GM12878 (cell line): Measurements from ENCODE around the gene BPIFB4. TPM values are rescaled to one million over a fixed set of nuclear protein-coding genes. Genes with fewer than 3 reads are reported as not detected.

ENCODE experiments used
- ATAC-seq: fragments of 200-7000 bp; cut with Tn5 transposase; 3 replicates; pipeline ENCODE4 v1.9.1; 2020; ENCODE audit warnings: mild to moderate bottlenecking, moderate library complexity
- BruUV-seq: library from RNA; stranded (reverse); fragments of 400-500 nt; replicated peaks from 2 replicates; lab custom pipeline; 2021; lab: Mats Ljungman, UMichigan
- CTCF ChIA-PET: fragments of 300-600 bp; sonication (Branson Sonifier 250); formaldehyde crosslinking; extraction: SDS; loops from one replicate; lab custom pipeline; 2021; ENCODE audit warnings: inconsistent platforms; lab: Yijun Ruan, JAX
- POLR2A ChIA-PET: fragments of 350-600 bp; formaldehyde crosslinking; extraction: SDS; loops from one replicate; lab custom pipeline; 2021; ENCODE audit warnings: inconsistent platforms; lab: Charles Lee
- RAD21 ChIA-PET: fragments of 300-600 bp; sonication (Branson Sonifier 250); formaldehyde crosslinking; loops from one replicate; lab custom pipeline; 2023; ENCODE audit warnings: antibody characterized with exemption; ENCODE audit not compliant: unreplicated experiment; lab: Charles Lee
- SMC1A ChIA-PET: fragments of 300-600 bp; sonication (Branson Sonifier 250); formaldehyde crosslinking; loops from one replicate; lab custom pipeline; 2023; ENCODE audit not compliant: unreplicated experiment, uncharacterized antibody; lab: Charles Lee
- DNase-seq: peaks from one replicate; pipeline ENCODE4 v3.0.0-alpha.2; 2011; ENCODE audit warnings: low read depth, low spot score
- FAIRE-seq: peaks from 3 replicates; lab custom pipeline; 2011; peaks lifted over from hg19 to GRCh38; lab: Jason Lieb, UNC
- H2AFZ ChIP-seq: 2 replicates; pipeline ENCODE4 v1.6.0; 2011; ENCODE audit warnings: low read depth, low read length, control low read depth; ENCODE audit not compliant: control insufficient read depth
- H3K27ac ChIP-seq: 2 replicates; pipeline ENCODE4 v1.5.1; 2011; ENCODE audit warnings: control low read depth; ENCODE audit not compliant: control insufficient read depth, insufficient read depth
- H3K27me3 ChIP-seq, 2 experiments: replicated peaks in 1 of 2; 2 replicates each; pipeline versions ENCODE4 v1.6.0 to v1.6.1; 2011; ENCODE audit warnings: low read length in 1 of 2; ENCODE audit not compliant: control insufficient read depth in 2 of 2, insufficient read depth in 2 of 2
- H3K36me3 ChIP-seq, 2 experiments: 2 replicates each; pipeline ENCODE4 v1.5.1; 2011; ENCODE audit warnings: low read length in 1 of 2; ENCODE audit not compliant: control insufficient read depth in 2 of 2, insufficient read depth in 2 of 2
- H3K4me1 ChIP-seq: 2 replicates; pipeline ENCODE4 v1.6.1; 2011; ENCODE audit warnings: mild to moderate bottlenecking, low read length, moderate library complexity, mixed read lengths; ENCODE audit not compliant: control insufficient read depth, insufficient read depth
- H3K4me2 ChIP-seq: 2 replicates; pipeline ENCODE4 v1.6.0; 2011; ENCODE audit warnings: control low read depth; ENCODE audit not compliant: control insufficient read depth, insufficient read depth
- H3K4me3 ChIP-seq: fragments of 200-600 bp; sonication (generic); 2 replicates; pipeline ENCODE4 v1.5.1; 2016
- H3K79me2 ChIP-seq: 2 replicates; pipeline ENCODE4 v1.6.0; 2011; ENCODE audit warnings: low read length; ENCODE audit not compliant: control insufficient read depth, insufficient read depth
- H3K9ac ChIP-seq: 2 replicates; pipeline ENCODE4 v1.8.0; 2011; ENCODE audit warnings: low read length, control low read depth, mixed read lengths; ENCODE audit not compliant: control insufficient read depth, insufficient read depth
- H3K9me3 ChIP-seq: replicated peaks from 3 replicates; pipeline ENCODE4 v1.5.1; 2011; ENCODE audit warnings: mild to moderate bottlenecking, low read length; ENCODE audit not compliant: control insufficient read depth, insufficient read depth
- H4K20me1 ChIP-seq: 2 replicates; pipeline ENCODE4 v1.6.0; 2011; ENCODE audit not compliant: control insufficient read depth, insufficient read depth
- ASH2L ChIP-seq: fragments of 300-600, 200-600 bp; sonication (generic); IDR thresholded peaks from 2 replicates; pipeline ENCODE4 v1.6.1; 2017; ENCODE audit warnings: low read depth, mild to moderate bottlenecking, borderline replicate concordance
- ATF7 ChIP-seq: fragments of 450-650 bp; IDR thresholded peaks from 2 replicates; pipeline ENCODE4 v1.6.1; 2016; ENCODE audit warnings: low read depth, mild to moderate bottlenecking
- CTCF ChIP-seq, 3 experiments: IDR thresholded peaks in 2 of 3; conservative IDR thresholded peaks in 1 of 3; 2 replicates each; pipeline ENCODE4 v1.5.1; 2011; ENCODE audit warnings: low read depth in 3 of 3, low read length in 3 of 3, mild to moderate bottlenecking in 3 of 3, control low read depth in 2 of 3, moderate library complexity in 2 of 3, inconsistent platforms in 1 of 3, mixed read lengths in 1 of 3; ENCODE audit not compliant: control insufficient read depth in 2 of 3, insufficient read depth in 1 of 3; ENCODE audit errors: extremely low read depth in 1 of 3
- MAX ChIP-seq: IDR thresholded peaks from 2 replicates; pipeline ENCODE4 v1.6.1; 2012; ENCODE audit warnings: low read depth, low read length, improper control_type of control experiment
- MEF2A ChIP-seq: IDR thresholded peaks from 2 replicates; pipeline ENCODE4 v1.6.1; 2011; ENCODE audit warnings: low read depth, mild to moderate bottlenecking, low read length, moderate library complexity; ENCODE audit not compliant: insufficient read depth
- NFXL1 ChIP-seq: fragments of 450-650 bp; IDR thresholded peaks from 2 replicates; pipeline ENCODE4 v1.6.1; 2017; ENCODE audit warnings: antibody characterized with exemption, mild to moderate bottlenecking, borderline replicate concordance
- PBX3 ChIP-seq: IDR thresholded peaks from 2 replicates; pipeline ENCODE4 v1.6.1; 2011; ENCODE audit warnings: mild to moderate bottlenecking, low read depth, low read length, moderate library complexity; ENCODE audit not compliant: insufficient replicate concordance
- RAD21 ChIP-seq: IDR thresholded peaks from 2 replicates; pipeline ENCODE4 v1.6.1; 2011; ENCODE audit warnings: mild to moderate bottlenecking, low read depth, low read length, moderate library complexity; ENCODE audit not compliant: insufficient read depth
- SMC3 ChIP-seq: IDR thresholded peaks from 2 replicates; pipeline ENCODE4 v1.6.1; 2011; ENCODE audit warnings: low read length, improper control_type of control experiment, borderline replicate concordance
- SRF ChIP-seq, 2 experiments: IDR thresholded peaks; 2 replicates each; pipeline ENCODE4 v1.6.1; 2011; ENCODE audit warnings: low read depth in 2 of 2, low read length in 2 of 2, mild to moderate bottlenecking in 1 of 2, moderate library complexity in 1 of 2
- WRNIP1 ChIP-seq: IDR thresholded peaks from 2 replicates; pipeline ENCODE4 v1.6.1; 2011; ENCODE audit warnings: low read depth, low read length, improper control_type of control experiment, borderline replicate concordance
- YY1 ChIP-seq: IDR thresholded peaks from 2 replicates; pipeline ENCODE4 v1.6.1; 2011; ENCODE audit warnings: low read depth, mild to moderate bottlenecking, low read length
- ZBED1 ChIP-seq: IDR thresholded peaks from 2 replicates; pipeline ENCODE4 v1.6.1; 2016; ENCODE audit warnings: borderline replicate concordance
- WGBS: methylation state at CpG from one replicate; pipeline ENCODE4 v1.1.6; 2016; ENCODE audit warnings: low lambda C conversion rate; ENCODE audit not compliant: insufficient replicate concordance, insufficient coverage; ENCODE audit errors: missing lambda C conversion rate; 5-methylcytosine and 5-hydroxymethylcytosine counted together
- in situ Hi-C: fragments of 300-500 bp; cut with MboI; formaldehyde crosslinking; loops from 9 replicates; pipeline ENCODE4 v1.14.3; 2018; ENCODE audit warnings: mixed read lengths
- intact Hi-C: fragments of 100-400 bp; cut with micrococcal nuclease; formaldehyde crosslinking; loops from one replicate; pipeline ENCODE4 v1.14.2; 2022; ENCODE audit not compliant: unreplicated experiment
- polyA plus RNA-seq, 11 experiments: library from polyadenylated mRNA; depleted of rRNA in 4 of 11; unstranded in 6 of 11; stranded (reverse) in 5 of 11; fragments of >200 nt; fragmentation: Nextera tagmentation in 4 of 11; fragmentation: Illumina TruSeq in 1 of 11; extraction: Ambion mirVana in 4 of 11; extraction: Trizol in 1 of 11; gene quantifications; 1 replicate in 1 of 11; 2 replicates in 10 of 11; pipeline versions ENCODE4 v1.2.1 to v1.2.3, GENCODE V29; 2011 to 2016; ENCODE audit warnings: inconsistent platforms in 2 of 11, missing spikeins in 2 of 11, low read depth in 1 of 11
- total RNA-seq, 4 experiments: library from RNA; depleted of rRNA in 3 of 4; stranded (reverse); fragments of >200 nt in 3 of 4; fragmentation: Illumina TruSeq in 1 of 4; extraction: Trizol in 1 of 4; gene quantifications; 2 replicates each; pipeline versions ENCODE4 v1.2.1 to v1.2.3, GENCODE V29; 2013 to 2021

The BPIFB4 gene
- total and polyA plus RNA-seq, 10 of the 15 experiments (the other 5 are each of a cell fraction or from before 2014, with no cell fraction given), result 0.12 TPM; not detected in 9

GRCh38 chr20:33130568-33131061 is 51.2 kb downstream of the BPIFB4 start:
- TF ChIP-seq RAD21 (no peak), ZBED1 (no peak), MEF2A (no peak), SMC3 (no peak), YY1 (no peak), WRNIP1 (no peak), SRF (IDR thresholded peaks at IDR 0.05; ENCODE audit: low read depth in 2 of 2, low read length in 2 of 2) (no peak), MAX (no peak), CTCF (IDR thresholded peaks at IDR 0.05 in 2 of 3, conservative IDR thresholded peaks at IDR 0.05 in 1 of 3; ENCODE audit: control insufficient read depth in 2 of 3, extremely low read depth in 1 of 3, insufficient read depth in 1 of 3, low read depth in 3 of 3, low read length in 3 of 3) (no peak), PBX3 (no peak), ATF7 (no peak), ASH2L (no peak), NFXL1 (no peak)
- DNase-seq, result no peak
- ATAC-seq, result no peak
- no peaks in the 10 kb centered on the region for H3K36me3 ChIP-seq
- H4K20me1 ChIP-seq, result no peaks in the 10 kb centered on the region
- ChIA-PET POLR2A (no interaction called here), SMC1A (no interaction called here), RAD21 (no interaction called here), CTCF (no interaction called here)
- in situ Hi-C loops, result no loop called here
- H3K9me3 ChIP-seq, result no peaks in the 10 kb centered on the region
- 55% methylated on average over 9 of the region's 9 CpGs for WGBS
- H3K4me1 ChIP-seq, result no peaks in the 10 kb centered on the region
- FAIRE-seq, result no peak
- intact Hi-C loops, result no loop called here
- H3K4me3 ChIP-seq, result no peak overlapping the region
- no peaks in the 10 kb centered on the region for H3K79me2 ChIP-seq
- H2AFZ ChIP-seq, result no peak overlapping the region
- no peak overlapping the region for H3K27ac ChIP-seq
- no TSS peak for BruUV-seq
- peaks cover 0 to 3% of the 10 kb centered on the region in 2 experiments; a peak in 3 of 4 replicates for H3K27me3 ChIP-seq
- no peak overlapping the region for H3K9ac ChIP-seq
- no peak overlapping the region for H3K4me2 ChIP-seq
